ENCODE measurements around the gene NINL. TPM values are rescaled to one million over a fixed set of nuclear protein-coding genes. Genes with fewer than 3 reads are reported as not detected.
"Not testable (repeated sequence)": the region's sequence is repeated elsewhere in the genome, so short reads cannot be mapped to it uniquely, and the experiment has no call there.

NINL gene
- total RNA-seq, 2 donors from 2014 or later = 4.2 to 7.4 TPM

- intact Hi-C loops (cut with DNase I) = no loop called here
- DNase-seq (ENCODE audit: low spot score) = no peak
Observed at GRCh38 chr20:25510202-25510601, 75.1 kb downstream of the NINL start.

GRCh38 chr20:25509084-25509483 is 76.2 kb downstream of the NINL start:
- intact Hi-C loops (cut with DNase I) = no loop called here
- no peak for DNase-seq (ENCODE audit: low spot score)

- intact Hi-C loops (cut with DNase I) = no loop called here
- peak; percentile 48 for DNase-seq (ENCODE audit: low spot score)
Observed at GRCh38 chr20:25508083-25508770, 77.1 kb downstream of the NINL start.

- DNase-seq (ENCODE audit: low spot score) = no peak
- intact Hi-C loops (cut with DNase I) = no loop called here
Observed at GRCh38 chr20:25507385-25508082, 77.8 kb downstream of the NINL start.

GRCh38 chr20:25504366-25505135 is 80.8 kb downstream of the NINL start:
- intact Hi-C loops (cut with DNase I) = no loop called here
- DNase-seq (ENCODE audit: low spot score) = peak; percentile 51

GRCh38 chr20:25503936-25504335 is 81.4 kb downstream of the NINL start:
- intact Hi-C loops (cut with DNase I) = no loop called here
- peak; percentile 32 for DNase-seq (ENCODE audit: low spot score)

DNA sequence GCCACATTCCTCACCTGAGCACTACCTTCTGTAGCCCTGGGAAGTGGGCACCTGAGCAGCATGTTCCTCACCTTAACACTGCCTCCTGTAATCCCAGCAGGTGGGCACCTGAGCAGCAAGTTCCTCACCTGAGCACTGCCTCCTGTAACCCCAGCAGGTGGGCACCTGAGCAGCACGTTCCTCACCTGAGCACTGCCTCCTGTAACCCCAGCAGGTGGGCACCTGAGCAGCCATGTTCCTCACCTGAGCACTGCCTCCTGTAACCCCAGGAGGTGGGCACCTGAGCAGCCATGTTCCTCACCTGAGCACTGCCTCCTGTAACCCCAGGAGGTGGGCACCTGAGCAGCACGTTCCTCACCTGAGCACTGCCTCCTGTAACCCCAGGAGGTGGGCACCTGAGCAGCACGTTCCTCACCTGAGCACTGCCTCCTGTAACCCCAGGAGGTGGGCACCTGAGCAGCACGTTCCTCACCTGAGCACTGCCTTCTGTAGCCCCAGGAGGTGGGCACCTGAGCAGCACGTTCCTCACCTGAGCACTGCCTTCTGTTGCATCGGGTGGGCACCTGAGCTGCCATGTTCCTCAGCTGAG is 82.2 kb downstream of the NINL start:
- peak; percentile 15 for DNase-seq (ENCODE audit: low spot score)
- intact Hi-C loops (cut with DNase I) = not testable (repeated sequence)

- peak; percentile 73 for DNase-seq (ENCODE audit: low spot score)
- intact Hi-C loops (cut with DNase I) = no loop called here
Observed at GRCh38 chr20:25500880-25501351, 84.4 kb downstream of the NINL start.

GRCh38 chr20:25499855-25500434 is 85.4 kb downstream of the NINL start:
- intact Hi-C loops (cut with DNase I) = no loop called here
- peak; percentile 24 for DNase-seq (ENCODE audit: low spot score)

DNA sequence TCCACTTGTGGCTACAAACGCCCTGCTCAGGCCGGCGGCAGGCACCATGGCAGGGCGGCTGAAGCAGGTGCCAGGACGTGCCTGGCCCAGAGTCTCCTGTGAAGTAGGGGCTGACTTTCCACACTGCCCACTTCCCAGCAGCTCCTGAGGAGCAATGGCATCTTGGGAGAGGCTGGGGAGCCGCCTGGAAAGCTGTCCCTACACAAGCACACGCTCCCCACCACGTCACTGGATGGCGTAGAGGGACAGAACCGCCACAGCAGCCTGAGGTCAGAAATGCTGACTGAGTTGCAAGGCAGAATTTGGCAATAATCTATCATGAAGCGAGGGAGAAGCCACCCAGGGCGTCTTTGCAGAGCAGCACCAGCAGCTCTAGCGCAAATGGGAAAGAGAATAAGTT is 86.3 kb downstream of the NINL start:
- intact Hi-C loops (cut with DNase I) = no loop called here
- peak; percentile 11 for DNase-seq (ENCODE audit: low spot score)

- DNase-seq (ENCODE audit: low spot score) = no peak
- intact Hi-C loops (cut with DNase I) = no loop called here
Observed at GRCh38 chr20:25498280-25498606, 87.1 kb downstream of the NINL start.

DNA sequence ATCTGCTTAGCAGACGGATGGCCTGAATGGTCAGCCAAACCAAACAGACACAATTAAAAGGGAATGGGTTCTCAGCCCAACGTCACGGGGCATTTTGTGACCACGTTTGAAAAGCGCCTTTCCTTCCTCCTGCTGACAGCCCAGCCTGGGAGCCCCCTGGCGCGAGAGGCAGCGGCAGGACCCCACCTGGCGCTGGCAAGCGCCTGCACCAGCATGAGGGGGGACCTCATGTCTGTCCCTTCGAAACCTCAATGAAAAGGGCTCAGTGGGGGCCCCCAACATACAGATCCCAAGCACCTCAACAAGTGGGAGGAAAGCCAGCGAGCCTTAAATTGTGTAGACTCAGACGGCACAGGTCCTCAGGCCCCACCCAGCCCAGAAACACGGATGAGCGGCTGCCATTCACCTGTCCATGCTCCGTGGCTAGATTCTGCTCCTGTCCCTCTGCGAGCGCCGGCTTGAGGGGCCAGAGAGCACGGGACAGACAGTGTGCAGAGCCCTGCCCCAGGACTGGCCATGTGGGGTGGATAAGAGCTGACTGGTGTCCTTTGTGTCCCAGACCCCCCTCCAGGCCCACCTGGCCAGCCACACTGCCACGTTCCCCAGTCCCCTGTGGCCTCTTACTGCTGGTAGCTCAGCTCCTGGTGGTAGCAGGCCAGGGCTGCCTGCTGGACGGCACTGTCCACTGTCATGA is 87.6 kb downstream of the NINL start:
- peak; percentile 56 for DNase-seq (ENCODE audit: low spot score)
- intact Hi-C loops (cut with DNase I) = no loop called here

- intact Hi-C loops (cut with DNase I) = no loop called here
Observed at GRCh38 chr20:25496968-25497401, 88.3 kb downstream of the NINL start.

GRCh38 chr20:25496165-25496967 is 89.0 kb downstream of the NINL start:
- intact Hi-C loops (cut with DNase I) = no loop called here
- DNase-seq (ENCODE audit: low spot score) = peak; percentile 62

More at GRCh38 chr20:25496968-25497401, 88.3 kb downstream of the NINL start:
- DNase-seq (ENCODE audit: low spot score) = peak; percentile 59

DNA sequence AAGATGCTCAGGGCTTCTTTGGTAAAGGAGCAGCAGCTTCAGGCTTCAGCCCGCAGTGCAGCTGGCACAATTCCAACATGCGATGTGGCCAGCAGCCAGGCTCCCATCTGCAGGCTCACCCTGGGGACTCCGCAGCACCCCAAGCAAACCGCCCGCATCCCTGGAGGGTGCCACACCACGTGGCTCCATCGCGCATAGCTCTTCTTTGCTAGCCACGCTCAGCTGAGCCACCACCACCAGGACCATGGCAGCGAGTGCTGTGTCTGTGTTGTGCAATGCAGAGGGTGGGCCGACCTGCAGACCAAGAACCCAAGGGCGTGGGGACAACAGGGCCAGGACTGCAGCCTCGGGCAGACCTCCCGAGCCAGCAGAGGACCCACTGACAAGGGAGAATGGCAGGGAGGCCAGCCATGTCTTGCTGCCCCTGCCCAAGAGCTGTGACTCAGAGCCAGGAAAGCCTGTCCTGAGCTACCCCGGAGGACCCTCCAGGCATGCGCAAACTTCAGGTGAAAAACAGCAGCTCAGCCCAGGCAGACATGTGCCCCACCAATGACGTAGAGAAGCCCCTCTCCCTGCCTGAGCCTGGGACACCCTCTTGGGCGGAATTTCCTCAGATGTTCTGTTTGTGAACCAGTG is 90.0 kb downstream of the NINL start:
- intact Hi-C loops (cut with DNase I) = no loop called here
- peak; percentile 14 for DNase-seq (ENCODE audit: low spot score)

DNA sequence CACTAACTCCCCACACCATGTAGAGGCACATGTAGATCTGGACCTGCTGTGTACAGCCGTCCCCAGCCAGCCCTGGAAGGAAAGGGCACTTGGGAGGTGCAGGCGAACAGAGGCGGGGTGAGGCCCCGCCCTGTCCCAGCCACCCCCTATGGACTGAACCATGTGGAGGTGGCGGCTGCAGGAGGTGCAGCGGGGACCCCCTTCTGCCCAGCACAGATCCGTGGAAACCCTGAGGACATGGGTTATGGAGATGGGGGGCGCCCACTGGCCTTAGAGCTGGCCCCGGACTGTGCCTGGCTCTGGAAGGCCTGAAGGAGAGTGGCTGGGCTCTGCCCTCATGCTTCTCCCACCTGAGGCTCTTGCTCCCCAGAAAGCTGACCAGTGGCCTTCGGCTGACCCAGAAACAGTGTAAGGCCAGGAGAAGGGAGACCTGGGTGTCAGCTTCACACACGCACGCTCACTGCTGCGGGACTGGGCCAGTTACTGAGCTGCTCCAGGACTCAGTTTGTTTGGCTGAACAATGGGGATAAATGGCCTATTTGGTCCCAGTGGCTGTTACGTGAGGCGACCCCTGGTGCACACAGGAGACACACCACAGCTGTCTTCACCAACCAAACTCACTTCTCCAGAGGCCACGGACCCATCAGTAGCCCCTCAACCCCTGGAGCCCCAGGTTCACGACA is 90.7 kb downstream of the NINL start:
- intact Hi-C loops (cut with DNase I) = loop anchor here in 1 of 2 donors (5.0 kb wide), 1 partner anchor 798 kb away; no protein-coding TSS in a partner anchor
- DNase-seq (ENCODE audit: low spot score) = no peak
